WTC11 (cell line): ENCODE results near the gene FRYL. TPM values are rescaled to one million over a fixed set of nuclear protein-coding genes. Genes with fewer than 3 reads are reported as not detected.

Experiments used
- ATAC-seq: fragments of 200-7000 bp; cut with Tn5 transposase; 2 replicates; pipeline ENCODE4 v1.10.0; 2021; ENCODE audit warnings: mild to moderate bottlenecking, moderate library complexity
- CTCF ChIA-PET: fragments of 300-600 bp; sonication (Branson Sonifier 250); formaldehyde crosslinking; loops from one replicate; lab custom pipeline; 2021; ENCODE audit warnings: antibody characterized with exemption; lab: Charles Lee
- POLR2A ChIA-PET: fragments of 350-600 bp; sonication (Branson Sonifier 250); formaldehyde crosslinking; loops from one replicate; lab custom pipeline; 2021; ENCODE audit warnings: antibody characterized with exemption; lab: Charles Lee
- DNase-seq: peaks from one replicate; pipeline ENCODE4 v3.0.0; 2021; ENCODE audit warnings: low spot score
- H3K27ac Mint-ChIP-seq: 2 replicates; pipeline ENCODE4 v1.8.0; 2021; ENCODE audit warnings: mixed read lengths
- H3K27me3 Mint-ChIP-seq: 2 replicates; pipeline ENCODE4 v1.8.0; 2021; ENCODE audit warnings: low read depth, mild to moderate bottlenecking, moderate library complexity, mixed read lengths
- H3K36me3 Mint-ChIP-seq: 2 replicates; pipeline ENCODE4 v1.8.0; 2021; ENCODE audit warnings: mixed read lengths
- H3K4me1 Mint-ChIP-seq: 2 replicates; pipeline ENCODE4 v1.8.0; 2022; ENCODE audit warnings: mixed read lengths
- H3K4me3 Mint-ChIP-seq: 2 replicates; pipeline ENCODE4 v1.8.0; 2021; ENCODE audit warnings: mild to moderate bottlenecking, moderate library complexity, mixed read lengths
- H3K9me3 Mint-ChIP-seq: 2 replicates; pipeline ENCODE4 v1.8.0; 2021; ENCODE audit warnings: mixed read lengths
- AFF4 ChIP-seq: sonication (generic); formaldehyde crosslinking; IDR thresholded peaks from 2 replicates; pipeline ENCODE4 v1.8.1; 2023; ENCODE audit warnings: mild to moderate bottlenecking, missing genetic modification reagents, borderline replicate concordance
- AR ChIP-seq: fragments of 250-450 bp; sonication (Bioruptor Pico); IDR thresholded peaks from 2 replicates; pipeline ENCODE4 v1.9.0; 2021; ENCODE audit warnings: mild to moderate bottlenecking
- ATF2 ChIP-seq: sonication (generic); formaldehyde crosslinking; IDR thresholded peaks from 2 replicates; pipeline ENCODE4 v1.8.1; 2022; ENCODE audit warnings: low read depth, missing genetic modification reagents, borderline replicate concordance
- FOXJ3 ChIP-seq: sonication (generic); formaldehyde crosslinking; IDR thresholded peaks from 2 replicates; pipeline ENCODE4 v1.9.0; 2021; ENCODE audit warnings: missing genetic modification reagents, mild to moderate bottlenecking, borderline replicate concordance
- FOXP1 ChIP-seq: sonication (generic); formaldehyde crosslinking; IDR thresholded peaks from 2 replicates; pipeline ENCODE4 v1.8.0; 2022; ENCODE audit warnings: missing genetic modification reagents, mild to moderate bottlenecking, moderate library complexity, borderline replicate concordance
- IRF1 ChIP-seq: sonication (generic); formaldehyde crosslinking; IDR thresholded peaks from 2 replicates; pipeline ENCODE4 v1.8.0; 2023; ENCODE audit warnings: missing genetic modification reagents
- KAT7 ChIP-seq: sonication (generic); formaldehyde crosslinking; IDR thresholded peaks from 2 replicates; pipeline ENCODE4 v1.8.1; 2023; ENCODE audit warnings: missing genetic modification reagents, mild to moderate bottlenecking, borderline replicate concordance
- MAX ChIP-seq: sonication (generic); formaldehyde crosslinking; IDR thresholded peaks from 2 replicates; pipeline ENCODE4 v1.8.0; 2022; ENCODE audit warnings: mild to moderate bottlenecking, missing genetic modification reagents
- MYBL2 ChIP-seq: sonication (generic); formaldehyde crosslinking; IDR thresholded peaks from 2 replicates; pipeline ENCODE4 v1.8.1; 2023; ENCODE audit warnings: mild to moderate bottlenecking, moderate library complexity, missing genetic modification reagents
- NR2C2 ChIP-seq: sonication (generic); formaldehyde crosslinking; IDR thresholded peaks from 2 replicates; pipeline ENCODE4 v1.8.0; 2022; ENCODE audit warnings: mild to moderate bottlenecking, missing genetic modification reagents
- SMAD3 ChIP-seq: sonication (generic); formaldehyde crosslinking; IDR thresholded peaks from 2 replicates; pipeline ENCODE4 v1.8.0; 2022; ENCODE audit warnings: missing genetic modification reagents, mild to moderate bottlenecking, borderline replicate concordance
- TEAD1 ChIP-seq: sonication (generic); formaldehyde crosslinking; IDR thresholded peaks from 2 replicates; pipeline ENCODE4 v1.8.0; 2022; ENCODE audit warnings: mild to moderate bottlenecking, missing genetic modification reagents
- ZNF263 ChIP-seq: sonication (generic); formaldehyde crosslinking; IDR thresholded peaks from 2 replicates; pipeline ENCODE4 v1.8.1; 2022; ENCODE audit warnings: low read depth, mild to moderate bottlenecking, moderate library complexity, missing genetic modification reagents
- ZNF396 ChIP-seq: fragments of 250-450 bp; sonication (Bioruptor Pico); IDR thresholded peaks from 2 replicates; pipeline ENCODE4 v1.8.0; 2021; ENCODE audit warnings: mild to moderate bottlenecking, moderate library complexity, borderline replicate concordance
- ZNF425 ChIP-seq: fragments of 250-450 bp; sonication (Bioruptor Pico); conservative IDR thresholded peaks from 2 replicates; pipeline ENCODE4 v1.9.0; 2021; ENCODE audit warnings: mild to moderate bottlenecking
- ZNF512 ChIP-seq: sonication (generic); formaldehyde crosslinking; IDR thresholded peaks from 2 replicates; pipeline ENCODE4 v1.8.1; 2022; ENCODE audit warnings: missing genetic modification reagents, borderline replicate concordance
- ZNF532 ChIP-seq: fragments of 250-450 bp; sonication (Bioruptor Pico); IDR thresholded peaks from 2 replicates; pipeline ENCODE4 v1.9.0; 2021; ENCODE audit warnings: mild to moderate bottlenecking, borderline replicate concordance
- total RNA-seq: library from RNA; stranded (reverse); gene quantifications from 3 replicates; pipeline ENCODE4 v1.2.3, GENCODE V29; 2021

Gene FRYL
- total RNA-seq, 1 experiment from 2014 or later, result 38.7 TPM

GRCh38 chr4:48493452-48494100 lies 286.5 kb downstream of the FRYL start:
- Mint-ChIP-seq H3K4me3 (no peak overlapping the region), H3K27ac (no peak overlapping the region), H3K36me3 (no peaks in the 10 kb centered on the region), H3K4me1 (peaks cover 7% of the 10 kb centered on the region), H3K27me3 (peaks cover 33% of the 10 kb centered on the region), H3K9me3 (no peaks in the 10 kb centered on the region)
- no peak for ATAC-seq
- POLR2A ChIA-PET, result no interaction called here
- no peak for DNase-seq
- CTCF ChIA-PET, result interaction anchor here (1.1 kb wide), 1 partner anchor 9 kb away, joined by 3 read pairs; no protein-coding TSS in a partner anchor
- no peak for TF ChIP-seq MYBL2 (CRISPR knock-in tag)
- no peak for TF ChIP-seq ATF2
- TF ChIP-seq AR (CRISPR knock-in tag), result no peak
- TF ChIP-seq SMAD3, result no peak
- no peak for TF ChIP-seq ZNF512
- TF ChIP-seq NR2C2 (CRISPR knock-in tag), result no peak
- TF ChIP-seq FOXJ3, result no peak
- no peak for TF ChIP-seq ZNF425 (CRISPR knock-in tag)
- TF ChIP-seq IRF1, result no peak
- no peak for TF ChIP-seq ZNF396 (CRISPR knock-in tag)
- TF ChIP-seq AFF4, result no peak
- TF ChIP-seq KAT7 (CRISPR knock-in tag), result no peak
- no peak for TF ChIP-seq ZNF263 (CRISPR knock-in tag)
- TF ChIP-seq ZNF532 (CRISPR knock-in tag), result no peak
- TF ChIP-seq MAX (CRISPR knock-in tag), result no peak
- no peak for TF ChIP-seq FOXP1 (CRISPR knock-in tag)
- no peak for TF ChIP-seq TEAD1
